Brain microvascular endothelial cell (primary cell): ENCODE results near the gene EMILIN1.
"Not testable (repeated sequence)": the region's sequence is repeated elsewhere in the genome, so short reads cannot be mapped to it uniquely, and the experiment has no call there.

Experiments
- DNase-seq: peaks from one replicate; pipeline ENCODE4 v3.0.0-alpha.2; 2020
- H3K27ac ChIP-seq: fragments of 250-450 bp; sonication (Bioruptor Pico); 2 replicates; pipeline ENCODE4 v1.5.1; 2020; ENCODE audit warnings: mild to moderate bottlenecking, moderate library complexity
- H3K27me3 ChIP-seq: fragments of 250-450 bp; sonication (Bioruptor Pico); replicated peaks from 2 replicates; pipeline ENCODE4 v1.5.1; 2020; ENCODE audit warnings: mild to moderate bottlenecking
- H3K36me3 ChIP-seq: fragments of 250-450 bp; sonication (Bioruptor Pico); replicated peaks from 2 replicates; pipeline ENCODE4 v1.5.1; 2020; ENCODE audit warnings: mild to moderate bottlenecking
- H3K4me3 ChIP-seq: 2 replicates; pipeline ENCODE4 v1.5.1; 2011; ENCODE audit warnings: low read depth, mild to moderate bottlenecking, control low read depth, low read length, moderate library complexity
- CTCF ChIP-seq: IDR thresholded peaks from 2 replicates; pipeline ENCODE4 v1.5.1; 2011; ENCODE audit warnings: low read depth, mild to moderate bottlenecking, moderate library complexity, low read length, control low read depth, inconsistent platforms; ENCODE audit errors: missing control alignments
- in situ Hi-C: cut with HindIII; loops from 2 replicates; pipeline ENCODE4 v1.10.0; 2017; ENCODE audit warnings: low sequenced_read_pairs, low pct_ligation_motif_present

Gene EMILIN1

GRCh38 chr2:27073782-27074181, 4.6 kb upstream of the EMILIN1 start:
- Histone ChIP-seq H3K27ac (no peak overlapping the region), H3K4me3 (no peak overlapping the region), H3K36me3 (peaks cover 11% of the 10 kb centered on the region), H3K27me3 (no peaks in the 10 kb centered on the region)
- no peak for TF ChIP-seq CTCF
- no peak for DNase-seq
- in situ Hi-C loops, result no loop called here

GRCh38 chr2:27074738-27075565, 3.5 kb upstream of the EMILIN1 start:
- H3K4me3 ChIP-seq, result no peak overlapping the region
- DNase-seq, result no peak
- H3K36me3 ChIP-seq, result peaks cover 2% of the 10 kb centered on the region
- no peak for TF ChIP-seq CTCF
- H3K27ac ChIP-seq, result no peak overlapping the region
- in situ Hi-C loops, result no loop called here
- H3K27me3 ChIP-seq, result no peaks in the 10 kb centered on the region

- H3K4me3 ChIP-seq, H3K27ac ChIP-seq, H3K36me3 ChIP-seq, in situ Hi-C loops, H3K27me3 ChIP-seq, DNase-seq: not testable (repeated sequence)
Measured at GRCh38 chr2:27075566-27075871, 2.9 kb upstream of the EMILIN1 start.

GRCh38 chr2:27076323-27076722, 2.1 kb upstream of the EMILIN1 start:
- in situ Hi-C loops, result no loop called here

GRCh38 chr2:27077231-27077630, 1.2 kb upstream of the EMILIN1 start:
- H3K27me3 ChIP-seq, result no peaks in the 10 kb centered on the region
- H3K4me3 ChIP-seq, result no peak overlapping the region
- TF ChIP-seq CTCF, result no peak
- H3K27ac ChIP-seq, result no peak overlapping the region
- in situ Hi-C loops, result no loop called here
- no peaks in the 10 kb centered on the region for H3K36me3 ChIP-seq
- no peak for DNase-seq

More at GRCh38 chr2:27076323-27076722, 2.1 kb upstream of the EMILIN1 start:
- H3K4me3 ChIP-seq, result no peak overlapping the region
- no peaks in the 10 kb centered on the region for H3K27me3 ChIP-seq
- peaks cover under 1% of the 10 kb centered on the region for H3K36me3 ChIP-seq
- H3K27ac ChIP-seq, result no peak overlapping the region
- no peak for TF ChIP-seq CTCF
- DNase-seq, result no peak

GRCh38 chr2:27079233-27080139, 1.1 kb downstream of the EMILIN1 start:
- H3K36me3 ChIP-seq, result peaks cover 3% of the 10 kb centered on the region
- TF ChIP-seq CTCF, result no peak
- peak overlapping the region; percentile 42 for H3K27ac ChIP-seq
- H3K27me3 ChIP-seq, result no peaks in the 10 kb centered on the region
- peak overlapping the region; percentile 73 for H3K4me3 ChIP-seq
- no peak for DNase-seq
- in situ Hi-C loops, result no loop called here
